A673 (cell line): ENCODE results near the gene BST1. TPM values are rescaled to one million over a fixed set of nuclear protein-coding genes. Genes with fewer than 3 reads are reported as not detected.

Experiments used
- BruUV-seq: library from RNA; stranded (reverse); fragments of 400-500 nt; replicated peaks from 2 replicates; lab custom pipeline; 2021; lab: Mats Ljungman, UMichigan
- CTCF ChIA-PET: fragments of 300-600 bp; sonication (Branson Sonifier 250); formaldehyde crosslinking; loops from one replicate; lab custom pipeline; 2022; ENCODE audit warnings: antibody characterized with exemption; lab: Charles Lee
- POLR2A ChIA-PET: fragments of 300-600 bp; sonication (Branson Sonifier 250); formaldehyde crosslinking; loops from one replicate; lab custom pipeline; 2022; ENCODE audit warnings: antibody characterized with exemption; ENCODE audit not compliant: low non-redundant PET; lab: Charles Lee
- DNase-seq: peaks from one replicate; pipeline ENCODE4 v3.0.0-alpha.2; 2015; ENCODE audit warnings: low spot score
- H3K27ac ChIP-seq: fragments of 200-600 bp; sonication (generic); 2 replicates; pipeline ENCODE4 v1.5.1; 2016; ENCODE audit warnings: mixed run types, low read depth, mild to moderate bottlenecking, mixed read lengths, antibody characterized with exemption, low read length; ENCODE audit not compliant: poor library complexity, severe bottlenecking
- H3K27me3 ChIP-seq: fragments of 200-600 bp; sonication (generic); replicated peaks from 2 replicates; pipeline ENCODE4 v1.6.1; 2017; ENCODE audit warnings: mixed run types, low read depth, mild to moderate bottlenecking, mixed read lengths, antibody characterized with exemption, low read length; ENCODE audit not compliant: insufficient read depth, poor library complexity
- H3K36me3 ChIP-seq: fragments of 200-600 bp; sonication (generic); 2 replicates; pipeline ENCODE4 v1.6.1; 2016; ENCODE audit warnings: mixed run types, mild to moderate bottlenecking, mixed read lengths, antibody characterized with exemption, low read length; ENCODE audit not compliant: insufficient read depth, poor library complexity, severe bottlenecking
- H3K4me1 ChIP-seq: fragments of 200-600 bp; sonication (generic); 2 replicates; pipeline ENCODE4 v1.6.1; 2017; ENCODE audit warnings: mixed run types, mild to moderate bottlenecking, mixed read lengths, antibody characterized with exemption, low read length; ENCODE audit not compliant: insufficient read depth, poor library complexity, severe bottlenecking
- H3K4me3 ChIP-seq: fragments of 200-600 bp; sonication (generic); 2 replicates; pipeline ENCODE4 v1.5.1; 2016; ENCODE audit warnings: low read depth, mixed run types, mild to moderate bottlenecking, mixed read lengths, low read length; ENCODE audit not compliant: poor library complexity, severe bottlenecking
- H3K9me3 ChIP-seq: fragments of 200-600 bp; sonication (generic); 2 replicates; pipeline ENCODE4 v1.6.1; 2016; ENCODE audit warnings: mixed run types, low read depth, mild to moderate bottlenecking, mixed read lengths, antibody characterized with exemption, low read length; ENCODE audit not compliant: poor library complexity, severe bottlenecking
- EZH2 ChIP-seq: fragments of 200-600 bp; sonication (generic); IDR thresholded peaks from 2 replicates; pipeline ENCODE4 v1.6.1; 2017; ENCODE audit warnings: borderline replicate concordance, low read depth, mild to moderate bottlenecking, mixed read lengths, antibody characterized with exemption, low read length; ENCODE audit not compliant: poor library complexity, severe bottlenecking
- intact Hi-C: fragments of 100-400 bp; cut with micrococcal nuclease; formaldehyde crosslinking; loops from one replicate; pipeline ENCODE4 v1.10.0; 2022; ENCODE audit not compliant: unreplicated experiment
- total RNA-seq: library from RNA; stranded (reverse); gene quantifications from 2 replicates; pipeline ENCODE4 v1.2.3, GENCODE V29; 2021
- TF ChIP-seq, protein P1 (sequence below): fragments of 300-800, 200-600 bp; sonication (generic); conservative IDR thresholded peaks from 2 replicates; pipeline ENCODE4 v1.5.1; 2017; ENCODE audit warnings: low read depth, mild to moderate bottlenecking, antibody characterized with exemption, low read length, moderate library complexity, mixed read lengths

Gene BST1
- total RNA-seq, 1 experiment from 2014 or later = 2.4 TPM

GRCh38 chr4:15695729-15696128 lies 7.1 kb upstream of the BST1 start:
- ChIA-PET CTCF (no interaction called here), POLR2A (no interaction called here)
- Histone ChIP-seq H3K27me3 (no peaks in the 10 kb centered on the region), H3K27ac (no peak overlapping the region), H3K9me3 (peaks cover 5% of the 10 kb centered on the region), H3K36me3 (no peaks in the 10 kb centered on the region), H3K4me3 (no peak overlapping the region), H3K4me1 (peaks cover 14% of the 10 kb centered on the region)
- intact Hi-C loops = no loop called here
- no peak for DNase-seq
- no TSS peak for BruUV-seq
- TF ChIP-seq EZH2 = no peak
- TF ChIP-seq, protein P1, sequence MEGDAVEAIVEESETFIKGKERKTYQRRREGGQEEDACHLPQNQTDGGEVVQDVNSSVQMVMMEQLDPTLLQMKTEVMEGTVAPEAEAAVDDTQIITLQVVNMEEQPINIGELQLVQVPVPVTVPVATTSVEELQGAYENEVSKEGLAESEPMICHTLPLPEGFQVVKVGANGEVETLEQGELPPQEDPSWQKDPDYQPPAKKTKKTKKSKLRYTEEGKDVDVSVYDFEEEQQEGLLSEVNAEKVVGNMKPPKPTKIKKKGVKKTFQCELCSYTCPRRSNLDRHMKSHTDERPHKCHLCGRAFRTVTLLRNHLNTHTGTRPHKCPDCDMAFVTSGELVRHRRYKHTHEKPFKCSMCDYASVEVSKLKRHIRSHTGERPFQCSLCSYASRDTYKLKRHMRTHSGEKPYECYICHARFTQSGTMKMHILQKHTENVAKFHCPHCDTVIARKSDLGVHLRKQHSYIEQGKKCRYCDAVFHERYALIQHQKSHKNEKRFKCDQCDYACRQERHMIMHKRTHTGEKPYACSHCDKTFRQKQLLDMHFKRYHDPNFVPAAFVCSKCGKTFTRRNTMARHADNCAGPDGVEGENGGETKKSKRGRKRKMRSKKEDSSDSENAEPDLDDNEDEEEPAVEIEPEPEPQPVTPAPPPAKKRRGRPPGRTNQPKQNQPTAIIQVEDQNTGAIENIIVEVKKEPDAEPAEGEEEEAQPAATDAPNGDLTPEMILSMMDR = no peak

- no peak for TF ChIP-seq EZH2
- TF ChIP-seq, protein P1 = no peak
- Histone ChIP-seq H3K9me3 (peaks cover 5% of the 10 kb centered on the region), H3K36me3 (no peaks in the 10 kb centered on the region), H3K4me3 (no peak overlapping the region), H3K4me1 (peaks cover 2% of the 10 kb centered on the region), H3K27ac (no peak overlapping the region), H3K27me3 (no peaks in the 10 kb centered on the region)
- no TSS peak for BruUV-seq
- intact Hi-C loops = no loop called here
- DNase-seq = no peak
- ChIA-PET POLR2A (no interaction called here), CTCF (no interaction called here)
These were observed 6.0 kb upstream of the BST1 start for GRCh38 chr4:15696866-15697265.

DNA sequence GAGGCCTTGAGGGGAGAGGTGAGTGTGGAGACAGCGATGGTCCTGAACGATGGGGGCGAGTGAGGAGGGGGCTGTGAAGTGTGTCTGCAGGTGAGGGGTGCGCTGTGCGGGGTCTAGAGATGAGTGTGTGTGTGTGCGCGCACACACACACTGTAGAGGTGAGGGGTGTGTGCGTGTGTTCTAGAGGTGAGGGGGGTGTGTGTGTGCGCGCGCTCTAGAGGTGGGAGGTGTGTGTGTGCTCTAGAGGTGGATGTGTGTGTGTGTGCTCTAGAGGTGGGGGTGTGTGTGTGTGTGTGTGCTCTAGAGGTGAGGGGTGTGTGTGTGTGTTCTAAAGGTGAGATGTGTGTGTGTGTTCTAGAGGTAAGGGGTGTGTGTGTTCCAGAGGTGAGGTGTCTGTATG lies 574 bp downstream of the BST1 start:
- Histone ChIP-seq H3K27me3 (no peaks in the 10 kb centered on the region), H3K36me3 (no peaks in the 10 kb centered on the region), H3K9me3 (no peaks in the 10 kb centered on the region), H3K4me1 (peaks cover 24% of the 10 kb centered on the region), H3K27ac (no peak overlapping the region), H3K4me3 (peak overlapping the region; percentile 42)
- TF ChIP-seq, protein P1 = no peak
- TF ChIP-seq EZH2 = no peak
- intact Hi-C loops = no loop called here
- POLR2A ChIA-PET = no interaction called here
- CTCF ChIA-PET = no interaction called here
- no peak for DNase-seq
- BruUV-seq = no TSS peak
